ENCODE results near the gene THAP6.

Gene THAP6

GRCh38 chr4:75561789-75562188 lies 47.5 kb downstream of the THAP6 start:
- Histone ChIP-seq H4K20me1 (ENCODE audit: insufficient read depth, low read length) (no peaks in the 10 kb centered on the region), H3K9me3 (ENCODE audit: insufficient read depth, low read length, severe bottlenecking) (no peaks in the 10 kb centered on the region), H3K4me2 (ENCODE audit: insufficient read depth, low read length) (no peak overlapping the region), H3K36me3 (ENCODE audit: insufficient read depth, low read length) (no peaks in the 10 kb centered on the region), H2AFZ (ENCODE audit: low read depth, low read length) (no peak overlapping the region), H3K4me1 (ENCODE audit: insufficient read depth, low read length) (no peaks in the 10 kb centered on the region), H3K79me2 (ENCODE audit: insufficient read depth, low read length) (no peaks in the 10 kb centered on the region), H3K27me3 (ENCODE audit: insufficient read depth, low read length, poor library complexity) (no peaks in the 10 kb centered on the region), H3K4me3 (ENCODE audit: low read depth in 1 of 2, low read length in 2 of 2) (no peak overlapping the region), H3K9ac (ENCODE audit: low read depth, low read length) (no peak overlapping the region), H3K27ac (ENCODE audit: low read length) (no peak overlapping the region)
- DNase-seq (no peak), ATAC-seq (ENCODE audit: insufficient read depth, low read depth) (no peak)
- TF ChIP-seq EZH2 (IDR thresholded peaks at IDR 0.05; ENCODE audit: borderline replicate concordance, low read depth, low read length, severe bottlenecking) (no peak), CTCF (IDR thresholded peaks at IDR 0.05; ENCODE audit: borderline replicate concordance, extremely low read depth, low read length, poor library complexity, severe bottlenecking) (no peak)

DNA sequence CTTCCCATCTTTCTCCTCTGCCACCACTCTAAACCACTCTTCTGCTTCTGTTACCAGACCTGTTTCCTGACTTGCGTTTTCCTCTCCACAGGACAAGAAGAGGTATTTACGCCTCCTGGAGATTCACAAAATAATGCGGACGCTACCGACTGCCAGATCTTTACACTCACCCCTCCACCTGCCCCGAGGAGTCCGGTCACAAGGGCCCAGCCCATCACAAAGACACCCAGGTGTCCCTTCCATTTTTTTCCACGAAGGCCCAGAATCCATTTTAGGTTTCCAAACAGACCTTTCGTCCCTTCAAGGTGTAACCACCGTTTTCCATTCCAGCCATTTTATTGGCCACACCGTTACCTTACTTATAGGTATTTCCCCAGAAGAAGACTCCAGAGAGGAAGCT lies 49.8 kb downstream of the THAP6 start:
- Histone ChIP-seq H3K4me1 (ENCODE audit: insufficient read depth, low read length) (no peaks in the 10 kb centered on the region), H3K36me3 (ENCODE audit: insufficient read depth, low read length) (no peaks in the 10 kb centered on the region), H3K79me2 (ENCODE audit: insufficient read depth, low read length) (no peaks in the 10 kb centered on the region), H2AFZ (ENCODE audit: low read depth, low read length) (no peak overlapping the region), H3K27me3 (ENCODE audit: insufficient read depth, low read length, poor library complexity) (no peaks in the 10 kb centered on the region), H4K20me1 (ENCODE audit: insufficient read depth, low read length) (no peaks in the 10 kb centered on the region), H3K9ac (ENCODE audit: low read depth, low read length) (no peak overlapping the region), H3K9me3 (ENCODE audit: insufficient read depth, low read length, severe bottlenecking) (no peaks in the 10 kb centered on the region), H3K4me2 (ENCODE audit: insufficient read depth, low read length) (no peak overlapping the region), H3K27ac (ENCODE audit: low read length) (no peak overlapping the region), H3K4me3 (ENCODE audit: low read depth in 1 of 2, low read length in 2 of 2) (no peak overlapping the region)
- no peak for TF ChIP-seq CTCF (IDR thresholded peaks at IDR 0.05; ENCODE audit: borderline replicate concordance, extremely low read depth, low read length, poor library complexity, severe bottlenecking)
- no peak for TF ChIP-seq EZH2 (IDR thresholded peaks at IDR 0.05; ENCODE audit: borderline replicate concordance, low read depth, low read length, severe bottlenecking)
- DNase-seq (no peak), ATAC-seq (ENCODE audit: insufficient read depth, low read depth) (no peak)

GRCh38 chr4:75565481-75565880 lies 51.2 kb downstream of the THAP6 start:
- Histone ChIP-seq H3K4me3 (ENCODE audit: low read depth in 1 of 2, low read length in 2 of 2) (no peak overlapping the region), H3K4me2 (ENCODE audit: insufficient read depth, low read length) (no peak overlapping the region), H2AFZ (ENCODE audit: low read depth, low read length) (no peak overlapping the region), H3K4me1 (ENCODE audit: insufficient read depth, low read length) (no peaks in the 10 kb centered on the region), H3K36me3 (ENCODE audit: insufficient read depth, low read length) (no peaks in the 10 kb centered on the region), H4K20me1 (ENCODE audit: insufficient read depth, low read length) (no peaks in the 10 kb centered on the region), H3K9me3 (ENCODE audit: insufficient read depth, low read length, severe bottlenecking) (no peaks in the 10 kb centered on the region), H3K79me2 (ENCODE audit: insufficient read depth, low read length) (no peaks in the 10 kb centered on the region), H3K27me3 (ENCODE audit: insufficient read depth, low read length, poor library complexity) (no peaks in the 10 kb centered on the region), H3K27ac (ENCODE audit: low read length) (no peak overlapping the region), H3K9ac (ENCODE audit: low read depth, low read length) (no peak overlapping the region)
- DNase-seq: no peak
- no peak for ATAC-seq (ENCODE audit: insufficient read depth, low read depth)
- TF ChIP-seq CTCF (IDR thresholded peaks at IDR 0.05; ENCODE audit: borderline replicate concordance, extremely low read depth, low read length, poor library complexity, severe bottlenecking) (no peak), EZH2 (IDR thresholded peaks at IDR 0.05; ENCODE audit: borderline replicate concordance, low read depth, low read length, severe bottlenecking) (no peak)

GRCh38 chr4:75566911-75567310 lies 52.6 kb downstream of the THAP6 start:
- Histone ChIP-seq H3K4me1 (ENCODE audit: insufficient read depth, low read length) (no peaks in the 10 kb centered on the region), H3K36me3 (ENCODE audit: insufficient read depth, low read length) (no peaks in the 10 kb centered on the region), H2AFZ (ENCODE audit: low read depth, low read length) (no peak overlapping the region), H3K4me2 (ENCODE audit: insufficient read depth, low read length) (no peak overlapping the region), H3K4me3 (ENCODE audit: low read depth in 1 of 2, low read length in 2 of 2) (no peak overlapping the region), H3K27me3 (ENCODE audit: insufficient read depth, low read length, poor library complexity) (no peaks in the 10 kb centered on the region), H4K20me1 (ENCODE audit: insufficient read depth, low read length) (no peaks in the 10 kb centered on the region), H3K27ac (ENCODE audit: low read length) (no peak overlapping the region), H3K9me3 (ENCODE audit: insufficient read depth, low read length, severe bottlenecking) (no peaks in the 10 kb centered on the region), H3K9ac (ENCODE audit: low read depth, low read length) (no peak overlapping the region), H3K79me2 (ENCODE audit: insufficient read depth, low read length) (no peaks in the 10 kb centered on the region)
- TF ChIP-seq CTCF (IDR thresholded peaks at IDR 0.05; ENCODE audit: borderline replicate concordance, extremely low read depth, low read length, poor library complexity, severe bottlenecking): no peak
- TF ChIP-seq EZH2 (IDR thresholded peaks at IDR 0.05; ENCODE audit: borderline replicate concordance, low read depth, low read length, severe bottlenecking): no peak
- ATAC-seq (ENCODE audit: insufficient read depth, low read depth) (no peak), DNase-seq (no peak)

Data from DND-41 (cell line).